A549 (cell line): ENCODE data around the gene HSD11B1L. TPM values are rescaled to one million over a fixed set of nuclear protein-coding genes. Genes with fewer than 3 reads are reported as not detected.
A peak's percentile ranks its signal among the peaks of the same experiment; 100 is the strongest.

ENCODE experiments used
- BHLHE40 ChIP-seq: IDR thresholded peaks from 2 replicates; pipeline ENCODE4 v1.6.1; 2012; ENCODE audit warnings: low read depth, low read length, inconsistent platforms
- CEBPB ChIP-seq, 2 experiments: fragments of >200 bp in 1 of 2; sonication (Bioruptor Twin) in 1 of 2; formaldehyde crosslinking in 1 of 2; IDR thresholded peaks; 2 replicates each; pipeline ENCODE4 v1.6.1; 2012 to 2016
- EP300 ChIP-seq, 2 experiments: fragments of >200 bp; sonication (Bioruptor Twin); formaldehyde crosslinking; IDR thresholded peaks; 2 replicates in 1 of 2; 3 replicates in 1 of 2; pipeline ENCODE4 v1.6.1; 2016 to 2017
- ESRRA ChIP-seq: fragments of 150-350 bp; IDR thresholded peaks from 2 replicates; pipeline ENCODE4 v1.6.1; 2014; ENCODE audit warnings: mild to moderate bottlenecking, low read length, borderline replicate concordance
- FOSB ChIP-seq: fragments of 250-450 bp; sonication (Bioruptor Pico); IDR thresholded peaks from 2 replicates; pipeline ENCODE4 v1.5.0; 2020; ENCODE audit warnings: mild to moderate bottlenecking, moderate library complexity
- FOXS1 ChIP-seq: fragments of 250-450 bp; sonication (Bioruptor Pico); IDR thresholded peaks from 2 replicates; pipeline ENCODE4 v1.5.0; 2020; ENCODE audit warnings: mild to moderate bottlenecking, moderate library complexity
- HEYL ChIP-seq: fragments of 250-450 bp; sonication (Bioruptor Pico); IDR thresholded peaks from 2 replicates; pipeline ENCODE4 v1.8.0; 2021; ENCODE audit warnings: mild to moderate bottlenecking, moderate library complexity
- HOXB13 ChIP-seq: fragments of 250-450 bp; sonication (Bioruptor Pico); IDR thresholded peaks from 2 replicates; pipeline ENCODE4 v1.5.0; 2020; ENCODE audit warnings: low read depth, mild to moderate bottlenecking, moderate library complexity
- JUN ChIP-seq, 2 experiments: fragments of >200 bp; sonication (Bioruptor Twin); formaldehyde crosslinking; IDR thresholded peaks; 2 replicates in 1 of 2; 3 replicates in 1 of 2; pipeline ENCODE4 v1.6.1; 2016 to 2017
- KDM1A ChIP-seq: fragments of 200-600 bp; sonication (generic); IDR thresholded peaks from 2 replicates; pipeline ENCODE4 v1.6.1; 2016; ENCODE audit warnings: low read depth, mild to moderate bottlenecking
- KDM5A ChIP-seq: fragments of 200-600 bp; sonication (generic); IDR thresholded peaks from 2 replicates; pipeline ENCODE4 v1.6.1; 2016; ENCODE audit warnings: antibody characterized with exemption, mild to moderate bottlenecking
- NPAS2 ChIP-seq: fragments of 250-450 bp; sonication (Bioruptor Pico); IDR thresholded peaks from 2 replicates; pipeline ENCODE4 v1.8.0; 2022; ENCODE audit warnings: mild to moderate bottlenecking, moderate library complexity, borderline replicate concordance
- NR3C1 ChIP-seq: fragments of >200 bp; sonication (Bioruptor Twin); formaldehyde crosslinking; IDR thresholded peaks from 3 replicates; pipeline ENCODE4 v1.6.1; 2017
- PHF8 ChIP-seq: fragments of 200-600 bp; sonication (generic); IDR thresholded peaks from 2 replicates; pipeline ENCODE4 v1.6.1; 2016; ENCODE audit warnings: low read depth, mild to moderate bottlenecking, antibody characterized with exemption, moderate library complexity, borderline replicate concordance
- POLR2A ChIP-seq: IDR thresholded peaks from 2 replicates; pipeline ENCODE4 v1.6.1; 2012; ENCODE audit warnings: mild to moderate bottlenecking, low read length
- RCOR1 ChIP-seq: fragments of 150-350 bp; IDR thresholded peaks from 2 replicates; pipeline ENCODE4 v1.6.1; 2014; ENCODE audit warnings: antibody characterized with exemption, low read length, low read depth
- RFX5 ChIP-seq: fragments of 450-650 bp; IDR thresholded peaks from 2 replicates; pipeline ENCODE4 v1.7.1; 2014; ENCODE audit warnings: antibody characterized with exemption, mild to moderate bottlenecking, moderate library complexity
- SMC3 ChIP-seq: fragments of >200 bp; sonication (Bioruptor Twin); formaldehyde crosslinking; IDR thresholded peaks from 3 replicates; pipeline ENCODE4 v1.6.1; 2018; ENCODE audit warnings: inconsistent platforms
- SREBF2 ChIP-seq: fragments of 450-650 bp; IDR thresholded peaks from 2 replicates; pipeline ENCODE4 v1.6.1; 2014; ENCODE audit warnings: mild to moderate bottlenecking, moderate library complexity
- ZFP36 ChIP-seq: fragments of 450-650 bp; IDR thresholded peaks from 2 replicates; pipeline ENCODE4 v1.6.1; 2014; ENCODE audit warnings: borderline replicate concordance; ENCODE audit not compliant: partially characterized antibody
- ZNF302 ChIP-seq: fragments of 250-450 bp; sonication (Bioruptor Pico); IDR thresholded peaks from 2 replicates; pipeline ENCODE4 v1.9.0; 2021; ENCODE audit warnings: inconsistent platforms, mild to moderate bottlenecking, moderate library complexity
- polyA plus RNA-seq, 4 experiments: library from polyadenylated mRNA; depleted of rRNA in 3 of 4; stranded (reverse); fragments of >200 nt; fragmentation: RNase III in 1 of 4; extraction: RNeasy Plus Mini Kit Qiagen cat#74134 plus additional on column Dnase treatment in 1 of 4; gene quantifications; 2 replicates in 3 of 4; 3 replicates in 1 of 4; pipeline ENCODE4 v1.2.3, GENCODE V29; 2011 to 2017
- TF ChIP-seq, protein P1 (sequence below): IDR thresholded peaks from 2 replicates; pipeline ENCODE4 v1.6.1; 2012
- TF ChIP-seq, protein P2 (sequence below): fragments of >200 bp; sonication (Bioruptor Twin); formaldehyde crosslinking; IDR thresholded peaks from 3 replicates; pipeline ENCODE4 v1.6.1; 2016
- TF ChIP-seq, protein P3 (sequence below): fragments of >200 bp; sonication (Bioruptor Twin); formaldehyde crosslinking; IDR thresholded peaks from 3 replicates; pipeline ENCODE4 v1.5.1; 2016
- TF ChIP-seq, protein P4 (sequence below): fragments of >200 bp; sonication (Bioruptor Twin); formaldehyde crosslinking; IDR thresholded peaks from 2 replicates; pipeline ENCODE4 v1.6.1; 2016
- TF ChIP-seq, protein P5 (sequence below): IDR thresholded peaks from 2 replicates; pipeline ENCODE4 v1.6.1; 2012; ENCODE audit warnings: low read depth, borderline replicate concordance
- TF ChIP-seq, protein P6 (sequence below): fragments of 250-450 bp; sonication (Bioruptor Pico); IDR thresholded peaks from 2 replicates; pipeline ENCODE4 v1.5.0; 2021; ENCODE audit warnings: mild to moderate bottlenecking, moderate library complexity, borderline replicate concordance

The HSD11B1L gene
- polyA plus RNA-seq, 2 of the 4 experiments (the other 2 are of a cell fraction), result 2.8 to 4.8 TPM

DNA sequence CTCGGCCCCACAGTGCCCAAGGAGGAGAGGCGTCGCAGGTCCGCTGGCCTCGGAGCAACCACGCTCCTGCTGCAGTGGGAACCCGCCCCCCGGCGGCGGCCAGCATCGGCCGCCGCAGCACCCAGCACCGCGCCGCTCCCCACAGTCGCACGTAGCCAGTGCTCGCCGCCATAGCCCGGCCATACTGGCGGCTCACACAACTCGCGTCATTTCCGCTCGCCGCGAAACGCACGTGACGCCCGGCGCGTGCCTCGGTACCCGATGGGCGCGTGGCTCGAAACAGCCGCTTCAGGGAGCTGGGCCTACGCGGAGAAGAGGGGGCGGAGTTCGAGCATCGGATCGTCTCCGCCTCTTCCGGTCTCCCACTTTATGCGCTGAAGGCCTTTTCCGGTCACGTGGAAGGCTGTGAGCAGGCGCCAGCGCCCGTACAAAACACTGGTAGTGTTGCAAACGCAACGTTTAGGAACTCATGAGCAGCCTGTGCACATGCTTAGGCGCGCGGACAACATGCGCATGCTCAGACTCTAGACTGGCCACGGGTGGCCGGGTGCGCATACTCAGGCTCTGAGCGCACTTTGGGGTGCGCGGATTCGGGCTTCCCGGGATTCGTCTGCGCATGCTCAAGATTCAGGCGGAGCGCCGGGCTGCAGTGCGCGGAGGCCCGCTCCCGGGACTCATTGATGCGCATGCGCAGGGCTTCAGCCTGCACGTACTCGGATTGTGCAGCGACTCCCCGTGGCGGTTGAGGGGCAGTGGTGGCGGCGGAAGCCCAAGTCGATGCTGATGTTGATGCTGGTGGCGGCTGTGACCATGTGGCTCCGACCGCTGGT, 39.3 kb downstream of the HSD11B1L start, which contains the start of the genes CATSPERD and LONP1 (continued):
- TF ChIP-seq, protein P1, sequence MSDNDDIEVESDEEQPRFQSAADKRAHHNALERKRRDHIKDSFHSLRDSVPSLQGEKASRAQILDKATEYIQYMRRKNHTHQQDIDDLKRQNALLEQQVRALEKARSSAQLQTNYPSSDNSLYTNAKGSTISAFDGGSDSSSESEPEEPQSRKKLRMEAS, result peak; percentile 98
- TF ChIP-seq KDM5A (peak; percentile 97), RFX5 (no peak), ZNF302 (CRISPR knock-in tag) (no peak), BHLHE40 (peak; percentile 97), FOXS1 (CRISPR knock-in tag) (no peak), HOXB13 (CRISPR knock-in tag) (no peak), RCOR1 (no peak), CEBPB (IDR thresholded peaks at IDR 0.05) (no peak), JUN (IDR thresholded peaks at IDR 0.05) (peak; percentile 61 to 79; a peak in 3 of 5 replicates), ZFP36 (no peak), SREBF2 (no peak), HEYL (CRISPR knock-in tag) (no peak), NR3C1 (no peak), SMC3 (0 out of 3 replicates have a peak, but pooled peaks have one; percentile 13), FOSB (CRISPR knock-in tag) (no peak), ESRRA (no peak), NPAS2 (CRISPR knock-in tag) (peak; percentile 70), EP300 (IDR thresholded peaks at IDR 0.05) (no peak), POLR2A (peak; percentile 61), PHF8 (peak; percentile 86; the same call in 1 of the 2 replicates), KDM1A (no peak)
- TF ChIP-seq, protein P2, sequence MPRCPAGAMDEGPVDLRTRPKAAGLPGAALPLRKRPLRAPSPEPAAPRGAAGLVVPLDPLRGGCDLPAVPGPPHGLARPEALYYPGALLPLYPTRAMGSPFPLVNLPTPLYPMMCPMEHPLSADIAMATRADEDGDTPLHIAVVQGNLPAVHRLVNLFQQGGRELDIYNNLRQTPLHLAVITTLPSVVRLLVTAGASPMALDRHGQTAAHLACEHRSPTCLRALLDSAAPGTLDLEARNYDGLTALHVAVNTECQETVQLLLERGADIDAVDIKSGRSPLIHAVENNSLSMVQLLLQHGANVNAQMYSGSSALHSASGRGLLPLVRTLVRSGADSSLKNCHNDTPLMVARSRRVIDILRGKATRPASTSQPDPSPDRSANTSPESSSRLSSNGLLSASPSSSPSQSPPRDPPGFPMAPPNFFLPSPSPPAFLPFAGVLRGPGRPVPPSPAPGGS, result peak; percentile 43; the same call in 1 of the 3 replicates
- TF ChIP-seq, protein P3, sequence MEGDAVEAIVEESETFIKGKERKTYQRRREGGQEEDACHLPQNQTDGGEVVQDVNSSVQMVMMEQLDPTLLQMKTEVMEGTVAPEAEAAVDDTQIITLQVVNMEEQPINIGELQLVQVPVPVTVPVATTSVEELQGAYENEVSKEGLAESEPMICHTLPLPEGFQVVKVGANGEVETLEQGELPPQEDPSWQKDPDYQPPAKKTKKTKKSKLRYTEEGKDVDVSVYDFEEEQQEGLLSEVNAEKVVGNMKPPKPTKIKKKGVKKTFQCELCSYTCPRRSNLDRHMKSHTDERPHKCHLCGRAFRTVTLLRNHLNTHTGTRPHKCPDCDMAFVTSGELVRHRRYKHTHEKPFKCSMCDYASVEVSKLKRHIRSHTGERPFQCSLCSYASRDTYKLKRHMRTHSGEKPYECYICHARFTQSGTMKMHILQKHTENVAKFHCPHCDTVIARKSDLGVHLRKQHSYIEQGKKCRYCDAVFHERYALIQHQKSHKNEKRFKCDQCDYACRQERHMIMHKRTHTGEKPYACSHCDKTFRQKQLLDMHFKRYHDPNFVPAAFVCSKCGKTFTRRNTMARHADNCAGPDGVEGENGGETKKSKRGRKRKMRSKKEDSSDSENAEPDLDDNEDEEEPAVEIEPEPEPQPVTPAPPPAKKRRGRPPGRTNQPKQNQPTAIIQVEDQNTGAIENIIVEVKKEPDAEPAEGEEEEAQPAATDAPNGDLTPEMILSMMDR, result peak; percentile 69
- TF ChIP-seq, protein P4, sequence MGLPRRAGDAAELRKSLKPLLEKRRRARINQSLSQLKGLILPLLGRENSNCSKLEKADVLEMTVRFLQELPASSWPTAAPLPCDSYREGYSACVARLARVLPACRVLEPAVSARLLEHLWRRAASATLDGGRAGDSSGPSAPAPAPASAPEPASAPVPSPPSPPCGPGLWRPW, result no peak
- TF ChIP-seq, protein P5, sequence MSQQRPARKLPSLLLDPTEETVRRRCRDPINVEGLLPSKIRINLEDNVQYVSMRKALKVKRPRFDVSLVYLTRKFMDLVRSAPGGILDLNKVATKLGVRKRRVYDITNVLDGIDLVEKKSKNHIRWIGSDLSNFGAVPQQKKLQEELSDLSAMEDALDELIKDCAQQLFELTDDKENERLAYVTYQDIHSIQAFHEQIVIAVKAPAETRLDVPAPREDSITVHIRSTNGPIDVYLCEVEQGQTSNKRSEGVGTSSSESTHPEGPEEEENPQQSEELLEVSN, result peak; percentile 75
- TF ChIP-seq, protein P6, sequence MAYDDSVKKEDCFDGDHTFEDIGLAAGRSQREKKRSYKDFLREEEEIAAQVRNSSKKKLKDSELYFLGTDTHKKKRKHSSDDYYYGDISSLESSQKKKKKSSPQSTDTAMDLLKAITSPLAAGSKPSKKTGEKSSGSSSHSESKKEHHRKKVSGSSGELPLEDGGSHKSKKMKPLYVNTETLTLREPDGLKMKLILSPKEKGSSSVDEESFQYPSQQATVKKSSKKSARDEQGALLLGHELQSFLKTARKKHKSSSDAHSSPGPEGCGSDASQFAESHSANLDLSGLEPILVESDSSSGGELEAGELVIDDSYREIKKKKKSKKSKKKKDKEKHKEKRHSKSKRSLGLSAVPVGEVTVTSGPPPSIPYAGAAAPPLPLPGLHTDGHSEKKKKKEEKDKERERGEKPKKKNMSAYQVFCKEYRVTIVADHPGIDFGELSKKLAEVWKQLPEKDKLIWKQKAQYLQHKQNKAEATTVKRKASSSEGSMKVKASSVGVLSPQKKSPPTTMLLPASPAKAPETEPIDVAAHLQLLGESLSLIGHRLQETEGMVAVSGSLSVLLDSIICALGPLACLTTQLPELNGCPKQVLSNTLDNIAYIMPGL (CRISPR knock-in tag), result no peak
